ENCODE data around the gene TTC27.

DNA sequence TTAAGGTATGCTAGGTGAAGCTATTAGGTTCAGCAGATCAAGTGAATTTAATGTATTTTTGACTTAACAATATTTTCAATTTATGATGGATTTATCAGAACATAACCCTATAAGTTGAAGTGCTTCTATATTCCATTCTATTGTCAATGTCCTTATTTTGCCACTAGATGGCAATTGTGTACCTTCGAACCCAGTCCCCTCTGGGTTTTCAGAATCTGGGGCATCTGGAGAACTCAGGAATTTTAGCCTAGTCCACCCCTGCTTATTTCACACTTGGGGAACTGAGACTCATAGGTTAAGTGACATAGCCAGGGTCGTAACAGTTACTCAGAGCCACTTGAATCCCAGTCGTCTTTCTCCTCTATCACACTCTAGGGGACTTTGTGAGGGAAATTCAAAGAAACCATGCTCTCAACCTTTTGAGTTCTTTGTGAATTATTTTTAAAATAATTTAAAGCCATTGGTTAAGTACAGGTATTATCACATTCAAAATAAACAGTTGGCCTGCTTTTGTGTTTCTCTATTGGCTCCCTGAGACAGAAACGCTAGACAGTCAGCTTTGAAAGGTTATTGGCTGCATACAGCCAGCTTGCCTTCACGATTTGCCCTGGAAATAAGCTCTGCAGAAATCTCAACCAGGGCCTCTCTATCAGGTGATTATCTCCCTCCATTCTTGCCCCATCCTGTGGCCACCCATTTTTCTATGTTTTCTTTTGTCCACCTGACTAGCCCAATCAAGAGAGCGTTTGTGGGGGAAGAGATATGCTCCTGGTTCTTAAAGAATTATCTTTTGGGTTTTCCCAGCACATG lies 145.0 kb downstream of the TTC27 start:
- TF ChIP-seq, protein P1, sequence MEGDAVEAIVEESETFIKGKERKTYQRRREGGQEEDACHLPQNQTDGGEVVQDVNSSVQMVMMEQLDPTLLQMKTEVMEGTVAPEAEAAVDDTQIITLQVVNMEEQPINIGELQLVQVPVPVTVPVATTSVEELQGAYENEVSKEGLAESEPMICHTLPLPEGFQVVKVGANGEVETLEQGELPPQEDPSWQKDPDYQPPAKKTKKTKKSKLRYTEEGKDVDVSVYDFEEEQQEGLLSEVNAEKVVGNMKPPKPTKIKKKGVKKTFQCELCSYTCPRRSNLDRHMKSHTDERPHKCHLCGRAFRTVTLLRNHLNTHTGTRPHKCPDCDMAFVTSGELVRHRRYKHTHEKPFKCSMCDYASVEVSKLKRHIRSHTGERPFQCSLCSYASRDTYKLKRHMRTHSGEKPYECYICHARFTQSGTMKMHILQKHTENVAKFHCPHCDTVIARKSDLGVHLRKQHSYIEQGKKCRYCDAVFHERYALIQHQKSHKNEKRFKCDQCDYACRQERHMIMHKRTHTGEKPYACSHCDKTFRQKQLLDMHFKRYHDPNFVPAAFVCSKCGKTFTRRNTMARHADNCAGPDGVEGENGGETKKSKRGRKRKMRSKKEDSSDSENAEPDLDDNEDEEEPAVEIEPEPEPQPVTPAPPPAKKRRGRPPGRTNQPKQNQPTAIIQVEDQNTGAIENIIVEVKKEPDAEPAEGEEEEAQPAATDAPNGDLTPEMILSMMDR (IDR thresholded peaks at IDR 0.05; ENCODE audit: low read depth, low read length) = peak; percentile 90
- no peak for TF ChIP-seq EZH2phosphoT487 (IDR thresholded peaks at IDR 0.05; ENCODE audit: low read depth)
